Measurements from ENCODE around the gene SLC6A17.

The SLC6A17 gene

GRCh38 chr1:110224240-110224995 is 74.1 kb downstream of the SLC6A17 start:
- no peak for DNase-seq

- no peak for DNase-seq
Observed at GRCh38 chr1:110225212-110225611, 74.9 kb downstream of the SLC6A17 start.

GRCh38 chr1:110225756-110226404 is 75.6 kb downstream of the SLC6A17 start:
- no peak for DNase-seq

- no peak for DNase-seq
Observed at GRCh38 chr1:110227774-110228173, 77.5 kb downstream of the SLC6A17 start.

- DNase-seq, result no peak
Observed at GRCh38 chr1:110228381-110228780, 78.1 kb downstream of the SLC6A17 start.

- no peak for DNase-seq
Observed at GRCh38 chr1:110228869-110229268, 78.6 kb downstream of the SLC6A17 start.

- DNase-seq, result no peak
Observed at GRCh38 chr1:110229348-110230001, 79.2 kb downstream of the SLC6A17 start.

- no peak for DNase-seq
Observed at GRCh38 chr1:110230381-110231199, 80.3 kb downstream of the SLC6A17 start.

- peak; percentile 54 for DNase-seq
Observed at GRCh38 chr1:110233861-110234260, 83.6 kb downstream of the SLC6A17 start.

- DNase-seq, result no peak
Observed at GRCh38 chr1:110234691-110235090, 84.4 kb downstream of the SLC6A17 start.

GRCh38 chr1:110235181-110235833 is 85.0 kb downstream of the SLC6A17 start:
- no peak for DNase-seq

GRCh38 chr1:110235834-110236682 is 85.8 kb downstream of the SLC6A17 start:
- DNase-seq, result no peak

- no peak for DNase-seq
Observed at GRCh38 chr1:110237386-110238152, 87.3 kb downstream of the SLC6A17 start.

GRCh38 chr1:110239441-110240430 is 89.4 kb downstream of the SLC6A17 start:
- DNase-seq, result no peak

GRCh38 chr1:110240476-110241210 is 90.3 kb downstream of the SLC6A17 start:
- no peak for DNase-seq

GRCh38 chr1:110241516-110241915 is 91.2 kb downstream of the SLC6A17 start:
- DNase-seq, result no peak

GRCh38 chr1:110242062-110242461 is 91.8 kb downstream of the SLC6A17 start:
- no peak for DNase-seq

- DNase-seq, result no peak
Observed at GRCh38 chr1:110242731-110243130, 92.4 kb downstream of the SLC6A17 start.

GRCh38 chr1:110243146-110243545 is 92.9 kb downstream of the SLC6A17 start:
- DNase-seq, result no peak
